Adipose tissue (tissue), 3 donors: ENCODE data around the gene CASP14. TPM values are rescaled to one million over a fixed set of nuclear protein-coding genes. Genes with fewer than 3 reads are reported as not detected.

ENCODE experiments used
- H3K27ac ChIP-seq: one replicate; pipeline ENCODE4 v1.5.1; 2013; ENCODE audit warnings: low read depth, low read length
- WGBS, 3 donors: extraction: QIAGEN DNeasy Blood & Tissue Kit; methylation state at CpG; one replicate each; pipeline ENCODE4 v1.1.7; 2013; 5-methylcytosine and 5-hydroxymethylcytosine counted together
- polyA plus RNA-seq, 3 donors: library from polyadenylated mRNA; stranded (reverse); fragments of 200-250 nt; gene quantifications; one replicate each; pipeline ENCODE4 v1.2.3, GENCODE V29; 2013
- donor health status: healthy with polysubstance abuse.
- donor health status: Bipolar disorder and iron deficiency.
- donor health status: healthy.

The CASP14 gene
- polyA plus RNA-seq, 3 donors = not detected

- H3K27ac ChIP-seq = no peak overlapping the region
- 89 to 97% (median 91%) methylated on average over 3 of the region's 3 CpGs for WGBS, 3 donors
Observed at GRCh38 chr19:15105044-15105443, 55.8 kb downstream of the CASP14 start.

DNA sequence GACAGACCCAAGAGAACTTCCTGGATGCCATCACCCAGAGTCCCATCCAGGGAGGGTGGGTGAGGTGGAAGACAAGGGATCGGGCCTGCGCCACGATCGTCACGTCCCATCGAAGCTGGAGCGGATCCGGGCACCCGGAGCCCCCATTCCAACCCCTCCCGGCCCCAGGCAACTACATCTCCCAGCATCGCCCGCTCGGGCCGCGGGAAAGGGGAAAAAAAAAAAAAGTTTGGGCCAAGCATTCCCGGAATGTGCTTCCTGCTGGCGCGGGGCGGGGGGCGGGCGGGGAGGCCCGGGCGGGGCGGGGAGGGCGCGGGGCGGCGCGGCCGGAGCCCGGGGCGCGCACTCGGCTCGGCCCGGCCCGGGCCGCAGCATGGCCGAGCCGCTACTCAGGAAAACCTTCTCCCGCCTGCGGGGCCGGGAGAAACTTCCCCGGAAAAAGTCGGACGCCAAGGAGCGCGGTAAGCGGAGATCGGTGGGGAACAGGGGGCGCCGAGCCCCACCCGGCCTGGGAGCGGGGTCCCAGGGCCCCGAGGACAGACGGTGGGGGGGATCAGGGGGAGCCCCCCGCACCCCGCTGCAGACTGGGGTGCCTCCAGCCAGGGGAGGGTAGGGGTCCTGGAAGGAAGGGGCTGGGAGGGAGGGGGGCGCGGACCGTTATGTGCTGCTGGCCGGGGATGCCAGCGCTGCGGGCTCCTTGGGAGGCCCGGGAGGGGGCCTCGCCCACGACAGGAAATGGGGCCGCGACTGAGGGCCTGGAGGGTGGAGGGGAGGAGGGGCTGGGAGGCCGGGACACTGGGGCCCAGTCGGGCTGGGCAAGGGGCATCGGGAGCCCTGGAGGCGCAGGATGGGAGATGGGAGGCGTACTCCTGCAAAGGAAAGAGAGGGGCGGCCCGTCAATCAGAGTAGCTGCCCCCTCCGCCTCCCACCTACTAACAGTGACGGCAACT lies 58.1 kb downstream of the CASP14 start, which contains the start of gene SYDE1:
SYDE1 (plus strand) TSS at position 341 of the 950 bp plus-strand sequence; CDS start at position 374, 33 bp downstream.
- 1 to 4% (median 2%) methylated on average over 67 to 73 of the region's 78 CpGs for WGBS, 3 donors
- H3K27ac ChIP-seq = peak within 1 kb of the TSS; percentile 53

Other genes with a start within 250 kb of the CASP14 start
- gene OR7A5, start 214.3 kb upstream of the CASP14 start, polyA plus RNA-seq = not detected
- gene OR7C1, start 214.3 kb upstream of the CASP14 start, polyA plus RNA-seq = under 1 TPM in 1 of 3 donors, not detected in 2; 0.34 TPM
- gene OR7A10, start 200.6 kb upstream of the CASP14 start, polyA plus RNA-seq = not detected
- not detected for gene OR7A17, start 163.3 kb upstream of the CASP14 start, polyA plus RNA-seq
- not detected for gene OR7C2, start 108.0 kb upstream of the CASP14 start, polyA plus RNA-seq
- gene SLC1A6, start 69.6 kb upstream of the CASP14 start, polyA plus RNA-seq = not detected
- gene OR1I1, start 32.7 kb downstream of the CASP14 start, polyA plus RNA-seq = under 1 TPM in 1 of 3 donors, not detected in 2; under 0.01 TPM
- 10 to 100 TPM in 2 of 3 donors, 1 to 10 TPM in 1; 3.6 to 17.7 (median 16.2) TPM for gene SYDE1, start 57.9 kb downstream of the CASP14 start, polyA plus RNA-seq
- gene NOTCH3, start 151.5 kb downstream of the CASP14 start, polyA plus RNA-seq = 10 to 100 TPM in 2 of 3 donors, 1 to 10 TPM in 1; 6.7 to 42.7 (median 35.4) TPM
- gene EPHX3, start 183.0 kb downstream of the CASP14 start, polyA plus RNA-seq = under 1 TPM in 2 of 3 donors, not detected in 1; 0.25 to 0.28 TPM